ENCODE measurements around the gene CLPTM1L.

Gene CLPTM1L

GRCh38 chr5:1270933-1271914, 73.7 kb downstream of the CLPTM1L start:
- no peak for DNase-seq

DNA sequence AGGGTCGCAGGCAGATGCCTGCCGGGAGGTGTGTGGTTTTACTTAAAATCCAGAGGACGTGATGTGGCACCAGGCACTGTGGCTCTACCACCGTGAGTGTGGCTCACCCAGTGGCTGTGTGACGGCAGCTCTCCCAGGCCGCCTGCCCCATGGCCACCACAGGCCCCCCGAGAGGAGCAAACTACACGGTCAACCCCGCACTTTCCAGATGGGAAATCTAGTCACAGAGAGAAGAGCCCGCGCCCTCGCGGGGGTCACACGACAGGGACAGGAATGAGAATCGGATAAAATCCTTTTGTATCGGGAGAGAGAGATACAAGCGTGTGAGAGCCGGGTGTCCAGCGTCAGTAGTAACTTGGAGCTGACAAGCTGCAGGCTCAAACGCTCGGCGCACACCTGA, 74.5 kb downstream of the CLPTM1L start:
- DNase-seq = no peak

- DNase-seq = no peak
Measured at GRCh38 chr5:1268666-1269065, 76.2 kb downstream of the CLPTM1L start.

DNA sequence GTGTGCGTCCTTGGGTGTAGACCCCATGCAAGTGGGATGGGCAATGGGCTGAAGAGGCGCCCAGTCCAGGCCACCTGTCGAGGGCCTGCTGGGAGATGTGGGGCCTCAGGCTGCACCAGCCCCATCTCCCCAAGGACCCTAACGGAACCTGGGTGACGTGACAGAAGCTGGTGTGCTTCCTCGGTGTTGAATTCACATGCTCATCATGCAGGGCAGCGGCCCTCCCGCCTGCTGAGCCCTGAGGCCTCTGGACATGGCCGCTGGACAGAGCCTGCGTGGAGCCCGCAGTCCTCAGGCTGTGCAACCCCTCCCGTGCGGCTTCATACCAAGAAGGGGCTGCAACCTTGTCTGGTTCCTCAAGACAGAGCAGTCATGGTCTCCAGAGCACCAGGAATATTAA, 76.8 kb downstream of the CLPTM1L start:
- DNase-seq = no peak

Measured in HCEC 1CT (cell line).